Measurements from ENCODE around the gene FGFR3. TPM values are rescaled to one million over a fixed set of nuclear protein-coding genes. Genes with fewer than 3 reads are reported as not detected.

FGFR3 gene
- total RNA-seq, 1 donor from 2014 or later = 169 TPM

DNA sequence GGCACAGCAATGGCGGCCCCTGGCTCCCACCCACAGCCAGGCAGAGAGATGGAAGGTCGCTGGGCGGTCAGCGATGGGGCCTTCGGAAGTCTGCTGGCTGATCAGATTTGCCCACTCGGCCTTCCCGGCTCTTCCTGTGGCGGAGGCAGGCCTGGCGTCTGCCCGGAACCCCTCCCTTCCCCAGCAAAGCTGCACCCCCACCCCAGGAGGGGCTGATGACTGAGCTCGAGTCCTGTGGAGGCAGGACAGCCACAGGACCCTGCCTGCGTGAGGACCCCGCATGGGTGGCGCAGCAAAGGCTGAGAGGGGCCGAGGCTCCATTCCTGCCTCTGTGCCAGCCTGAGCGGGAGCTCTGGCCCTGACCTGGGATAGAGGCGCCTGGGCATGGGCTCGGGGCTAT lies 37.0 kb upstream of the FGFR3 start:
- DNase-seq (ENCODE audit: low spot score, unreplicated experiment) = no peak
- H3K36me3 Mint-ChIP-seq (ENCODE audit: insufficient read depth) = no peaks in the 10 kb centered on the region
- H3K27ac Mint-ChIP-seq = no peak overlapping the region
- TF ChIP-seq, protein P1, sequence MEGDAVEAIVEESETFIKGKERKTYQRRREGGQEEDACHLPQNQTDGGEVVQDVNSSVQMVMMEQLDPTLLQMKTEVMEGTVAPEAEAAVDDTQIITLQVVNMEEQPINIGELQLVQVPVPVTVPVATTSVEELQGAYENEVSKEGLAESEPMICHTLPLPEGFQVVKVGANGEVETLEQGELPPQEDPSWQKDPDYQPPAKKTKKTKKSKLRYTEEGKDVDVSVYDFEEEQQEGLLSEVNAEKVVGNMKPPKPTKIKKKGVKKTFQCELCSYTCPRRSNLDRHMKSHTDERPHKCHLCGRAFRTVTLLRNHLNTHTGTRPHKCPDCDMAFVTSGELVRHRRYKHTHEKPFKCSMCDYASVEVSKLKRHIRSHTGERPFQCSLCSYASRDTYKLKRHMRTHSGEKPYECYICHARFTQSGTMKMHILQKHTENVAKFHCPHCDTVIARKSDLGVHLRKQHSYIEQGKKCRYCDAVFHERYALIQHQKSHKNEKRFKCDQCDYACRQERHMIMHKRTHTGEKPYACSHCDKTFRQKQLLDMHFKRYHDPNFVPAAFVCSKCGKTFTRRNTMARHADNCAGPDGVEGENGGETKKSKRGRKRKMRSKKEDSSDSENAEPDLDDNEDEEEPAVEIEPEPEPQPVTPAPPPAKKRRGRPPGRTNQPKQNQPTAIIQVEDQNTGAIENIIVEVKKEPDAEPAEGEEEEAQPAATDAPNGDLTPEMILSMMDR (IDR thresholded peaks at IDR 0.05; ENCODE audit: unreplicated experiment) = no peak
- no peak overlapping the region for H3K4me3 Mint-ChIP-seq (ENCODE audit: low read depth)
- H3K9me3 Mint-ChIP-seq (ENCODE audit: low read depth) = no peaks in the 10 kb centered on the region
- H3K4me1 Mint-ChIP-seq (ENCODE audit: low read depth) = peaks cover 6% of the 10 kb centered on the region
- no peaks in the 10 kb centered on the region for H3K27me3 Mint-ChIP-seq

DNA sequence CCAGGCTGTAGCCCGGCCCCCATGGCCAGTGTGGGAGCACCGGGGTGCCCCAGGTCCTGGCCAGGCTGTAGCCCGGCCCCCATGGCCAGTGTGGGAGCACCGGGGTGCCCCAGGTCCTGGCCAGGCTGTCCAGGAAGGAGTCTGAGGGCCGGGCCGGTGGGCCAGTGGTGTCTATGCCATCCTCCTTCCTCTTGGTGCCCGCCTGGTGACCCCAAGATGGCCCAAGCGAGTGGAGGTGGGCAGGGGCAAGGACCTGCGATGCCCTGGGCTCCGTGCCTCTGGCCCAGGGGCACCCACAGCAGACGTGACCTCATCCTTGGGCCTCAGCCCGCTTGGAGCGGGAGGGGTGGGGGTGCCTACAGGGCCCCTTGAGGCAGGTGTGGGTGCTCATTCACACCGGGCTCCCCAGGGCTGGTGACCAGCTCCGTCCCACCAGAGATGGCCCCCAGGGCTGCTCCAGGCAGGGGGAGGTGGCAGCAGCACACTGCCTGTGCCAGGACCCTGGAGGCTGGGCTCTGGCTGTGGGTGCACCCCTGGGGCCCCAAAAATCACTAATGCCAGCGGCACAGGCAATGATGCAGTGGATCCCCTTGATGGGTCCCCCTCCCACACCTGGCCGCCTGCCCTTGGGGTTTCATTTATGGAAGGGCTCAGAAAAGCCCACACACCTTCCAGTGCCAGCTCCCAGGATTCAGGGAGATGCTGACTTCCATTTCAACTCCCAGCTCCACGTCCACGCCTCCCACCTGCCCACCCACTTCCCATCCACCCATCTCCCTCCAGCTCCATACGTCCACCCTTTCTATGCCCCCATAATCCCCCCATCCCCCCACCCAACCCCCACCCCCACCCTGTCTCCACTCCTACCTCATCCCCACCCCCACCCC lies 36.0 kb upstream of the FGFR3 start:
- no peaks in the 10 kb centered on the region for H3K9me3 Mint-ChIP-seq (ENCODE audit: low read depth)
- no peaks in the 10 kb centered on the region for H3K36me3 Mint-ChIP-seq (ENCODE audit: insufficient read depth)
- no peak overlapping the region for H3K27ac Mint-ChIP-seq
- peaks cover 6% of the 10 kb centered on the region for H3K4me1 Mint-ChIP-seq (ENCODE audit: low read depth)
- no peak overlapping the region for H3K4me3 Mint-ChIP-seq (ENCODE audit: low read depth)
- no peak for DNase-seq (ENCODE audit: low spot score, unreplicated experiment)
- TF ChIP-seq, protein P1 (IDR thresholded peaks at IDR 0.05; ENCODE audit: unreplicated experiment) = no peak
- no peaks in the 10 kb centered on the region for H3K27me3 Mint-ChIP-seq

DNA sequence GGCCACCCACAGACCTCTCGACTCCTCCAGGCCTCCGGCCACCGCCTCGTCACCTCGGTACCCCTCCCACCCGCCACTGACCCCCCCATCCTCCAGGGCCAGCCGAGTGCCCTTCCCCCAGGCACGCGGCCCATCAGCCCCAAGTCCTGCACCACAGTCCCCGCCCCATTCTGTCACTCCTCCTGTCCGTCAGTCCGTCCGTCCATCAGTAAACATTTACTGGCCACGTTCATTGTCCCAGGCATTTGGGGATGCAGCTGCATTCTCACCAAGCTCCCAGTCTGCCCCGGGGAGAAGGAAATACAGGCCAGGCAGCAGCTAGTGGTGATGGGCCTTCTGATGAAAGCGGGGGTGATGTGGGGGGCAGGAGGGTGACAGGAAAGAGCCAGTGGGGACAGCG lies 35.3 kb upstream of the FGFR3 start:
- TF ChIP-seq, protein P1 (IDR thresholded peaks at IDR 0.05; ENCODE audit: unreplicated experiment) = no peak
- no peaks in the 10 kb centered on the region for H3K36me3 Mint-ChIP-seq (ENCODE audit: insufficient read depth)
- no peak overlapping the region for H3K4me3 Mint-ChIP-seq (ENCODE audit: low read depth)

DNA sequence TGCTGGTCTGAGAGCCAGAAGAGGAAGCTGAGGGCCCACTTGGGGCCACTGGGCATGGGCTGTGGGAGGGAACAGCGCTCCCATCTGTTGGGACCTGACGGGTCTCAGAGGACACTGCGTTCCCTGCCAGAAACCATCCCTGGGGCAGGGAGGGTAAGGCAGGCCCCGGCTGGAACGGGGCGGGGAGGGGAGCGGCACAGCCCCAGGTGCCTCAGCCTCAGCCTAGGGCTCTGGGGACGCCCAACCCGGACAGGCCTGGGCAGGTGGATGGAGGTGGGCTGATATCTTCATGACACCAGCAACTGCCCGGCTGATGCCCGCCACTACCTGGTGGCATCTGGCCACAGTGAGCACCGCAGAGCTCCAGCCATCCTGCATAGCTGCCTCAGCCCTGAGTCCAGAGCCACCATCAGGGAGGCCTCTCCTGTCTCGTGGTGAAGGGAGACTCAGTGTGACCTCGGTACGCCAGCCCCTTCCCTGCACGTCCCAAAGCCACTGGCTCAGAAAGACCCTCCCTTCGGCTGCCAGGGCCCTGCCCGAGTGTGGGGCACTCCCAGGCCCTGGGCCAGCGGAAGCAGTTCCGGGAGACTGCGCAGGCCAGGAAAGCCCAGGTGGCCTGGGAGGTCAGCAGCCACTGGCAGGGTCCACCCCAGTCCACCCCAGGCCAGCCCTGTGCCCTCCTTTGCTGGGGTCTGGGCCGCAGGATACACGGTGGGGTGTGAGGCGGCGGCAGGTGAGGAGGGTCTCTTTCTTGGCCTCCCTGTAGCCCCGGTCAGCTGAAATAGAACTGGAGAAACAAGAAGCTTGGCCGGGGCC lies 34.6 kb upstream of the FGFR3 start:
- no peaks in the 10 kb centered on the region for H3K9me3 Mint-ChIP-seq (ENCODE audit: low read depth)
- H3K27ac Mint-ChIP-seq = no peak overlapping the region
- no peaks in the 10 kb centered on the region for H3K36me3 Mint-ChIP-seq (ENCODE audit: insufficient read depth)
- TF ChIP-seq, protein P1 (IDR thresholded peaks at IDR 0.05; ENCODE audit: unreplicated experiment) = no peak
- no peak overlapping the region for H3K4me3 Mint-ChIP-seq (ENCODE audit: low read depth)
- DNase-seq (ENCODE audit: low spot score, unreplicated experiment) = no peak
- peaks cover 7% of the 10 kb centered on the region for H3K4me1 Mint-ChIP-seq (ENCODE audit: low read depth)
- no peaks in the 10 kb centered on the region for H3K27me3 Mint-ChIP-seq

More for the DNA sequence above, 35.3 kb upstream of the FGFR3 start:
- no peak for DNase-seq (ENCODE audit: low spot score, unreplicated experiment)
- Mint-ChIP-seq H3K27me3 (no peaks in the 10 kb centered on the region), H3K4me1 (ENCODE audit: low read depth) (peaks cover 7% of the 10 kb centered on the region), H3K27ac (no peak overlapping the region), H3K9me3 (ENCODE audit: low read depth) (no peaks in the 10 kb centered on the region)

DNA sequence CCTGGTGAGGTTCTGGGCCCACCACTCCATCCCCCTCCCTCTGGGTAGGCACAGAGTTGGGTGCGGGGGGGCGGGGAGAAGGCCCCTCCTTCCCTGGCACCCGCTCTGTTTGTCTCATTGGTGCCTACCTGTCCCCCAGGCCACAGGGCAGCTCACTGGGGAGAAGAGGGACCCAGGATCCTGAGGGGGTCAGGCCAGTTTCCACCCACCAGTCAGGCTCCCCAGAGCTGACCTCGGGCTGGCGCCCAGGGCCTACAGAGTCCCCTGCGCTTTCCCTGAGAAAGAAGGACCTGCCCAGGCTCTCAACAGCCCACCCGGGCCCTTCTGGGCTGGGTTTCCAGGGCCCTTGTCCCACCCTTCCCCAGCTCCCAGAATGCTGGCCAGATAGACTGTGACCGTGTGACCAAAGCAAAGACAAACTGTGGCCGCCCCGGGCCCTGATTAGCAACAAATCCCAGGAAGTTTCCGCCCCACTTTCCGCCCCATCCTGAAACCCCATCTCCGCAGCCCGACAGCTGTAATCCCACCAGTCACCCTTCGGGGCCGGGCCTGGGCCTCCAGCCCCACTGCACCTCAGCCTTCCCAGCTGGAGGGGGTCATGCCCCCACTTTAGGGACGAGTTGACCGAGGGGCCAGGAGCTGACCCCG lies 33.8 kb upstream of the FGFR3 start:
- H3K27me3 Mint-ChIP-seq = no peaks in the 10 kb centered on the region
- H3K27ac Mint-ChIP-seq = peak overlapping the region; percentile 78
- no peaks in the 10 kb centered on the region for H3K9me3 Mint-ChIP-seq (ENCODE audit: low read depth)
- TF ChIP-seq, protein P1 (IDR thresholded peaks at IDR 0.05; ENCODE audit: unreplicated experiment) = no peak
- no peak for DNase-seq (ENCODE audit: low spot score, unreplicated experiment)
- H3K4me3 Mint-ChIP-seq (ENCODE audit: low read depth) = no peak overlapping the region
- peaks cover 10% of the 10 kb centered on the region for H3K4me1 Mint-ChIP-seq (ENCODE audit: low read depth)
- H3K36me3 Mint-ChIP-seq (ENCODE audit: insufficient read depth) = no peaks in the 10 kb centered on the region
